ENCODE data around the gene PRKAR2B. TPM values are rescaled to one million over a fixed set of nuclear protein-coding genes. Genes with fewer than 3 reads are reported as not detected.
"Not testable (repeated sequence)": the region's sequence is repeated elsewhere in the genome, so short reads cannot be mapped to it uniquely, and the experiment has no call there.

The PRKAR2B gene
- total RNA-seq, 2 experiments from 2014 or later: 1.4 to 2.0 TPM

GRCh38 chr7:107049971-107050532 lies 5.5 kb downstream of the PRKAR2B start:
- no peak overlapping the region for H3K27ac Mint-ChIP-seq
- no peak overlapping the region for H3K4me3 Mint-ChIP-seq
- peaks cover 9% of the 10 kb centered on the region for H3K4me1 Mint-ChIP-seq
- peaks cover 2% of the 10 kb centered on the region for H3K36me3 Mint-ChIP-seq
- no peaks in the 10 kb centered on the region for H3K9me3 Mint-ChIP-seq
- peaks cover 38% of the 10 kb centered on the region for H3K27me3 Mint-ChIP-seq
- no peak for DNase-seq

DNA sequence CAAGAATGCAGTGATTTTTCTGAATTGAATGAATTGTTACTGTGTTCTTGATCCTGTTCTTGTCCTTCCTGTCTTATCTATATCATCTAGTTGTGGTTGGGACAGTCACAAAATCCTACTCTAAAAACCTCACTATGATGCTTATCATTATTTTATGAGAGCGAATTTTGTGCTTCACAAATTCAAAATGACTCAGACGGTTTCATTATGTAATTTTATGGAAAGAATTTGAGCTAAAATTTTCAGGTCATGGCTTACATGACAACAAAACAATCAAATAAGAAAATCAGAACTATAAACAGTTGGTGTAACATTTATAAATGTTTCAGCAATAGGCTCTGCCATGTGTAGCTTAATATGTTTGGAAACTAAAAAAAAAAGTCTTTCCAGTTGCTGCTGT lies 6.9 kb downstream of the PRKAR2B start:
- H3K27ac Mint-ChIP-seq: no peak overlapping the region
- peaks cover 24% of the 10 kb centered on the region for H3K27me3 Mint-ChIP-seq
- peaks cover 4% of the 10 kb centered on the region for H3K4me1 Mint-ChIP-seq
- DNase-seq: no peak
- no peaks in the 10 kb centered on the region for H3K9me3 Mint-ChIP-seq
- H3K4me3 Mint-ChIP-seq: no peak overlapping the region
- no peaks in the 10 kb centered on the region for H3K36me3 Mint-ChIP-seq

GRCh38 chr7:107054965-107055364 lies 10.5 kb downstream of the PRKAR2B start:
- H3K9me3 Mint-ChIP-seq, DNase-seq, H3K4me3 Mint-ChIP-seq, H3K27me3 Mint-ChIP-seq, H3K4me1 Mint-ChIP-seq, H3K36me3 Mint-ChIP-seq, H3K27ac Mint-ChIP-seq: not testable (repeated sequence)

DNA sequence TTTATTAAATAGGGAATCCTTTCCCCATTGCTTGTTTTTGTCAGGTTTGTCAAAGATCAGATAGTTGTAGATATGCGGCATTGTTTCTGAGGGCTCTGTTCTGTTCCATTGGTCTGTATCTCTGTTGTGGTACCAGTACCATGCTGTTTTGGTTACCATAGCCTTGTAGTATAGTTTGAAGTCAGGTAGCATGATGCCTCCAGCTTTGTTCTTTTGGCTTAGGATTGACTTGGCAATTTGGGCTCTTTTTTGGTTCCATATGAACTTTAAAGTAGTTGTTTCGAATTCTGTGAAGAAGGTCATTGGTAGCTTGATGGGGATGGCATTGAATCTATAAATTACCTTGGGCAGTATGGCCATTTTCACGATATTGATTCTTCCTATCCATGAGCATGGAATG lies 11.6 kb downstream of the PRKAR2B start:
- not testable (repeated sequence) for H3K4me1 Mint-ChIP-seq, H3K27me3 Mint-ChIP-seq, H3K36me3 Mint-ChIP-seq, DNase-seq, H3K9me3 Mint-ChIP-seq, H3K27ac Mint-ChIP-seq, H3K4me3 Mint-ChIP-seq

DNA sequence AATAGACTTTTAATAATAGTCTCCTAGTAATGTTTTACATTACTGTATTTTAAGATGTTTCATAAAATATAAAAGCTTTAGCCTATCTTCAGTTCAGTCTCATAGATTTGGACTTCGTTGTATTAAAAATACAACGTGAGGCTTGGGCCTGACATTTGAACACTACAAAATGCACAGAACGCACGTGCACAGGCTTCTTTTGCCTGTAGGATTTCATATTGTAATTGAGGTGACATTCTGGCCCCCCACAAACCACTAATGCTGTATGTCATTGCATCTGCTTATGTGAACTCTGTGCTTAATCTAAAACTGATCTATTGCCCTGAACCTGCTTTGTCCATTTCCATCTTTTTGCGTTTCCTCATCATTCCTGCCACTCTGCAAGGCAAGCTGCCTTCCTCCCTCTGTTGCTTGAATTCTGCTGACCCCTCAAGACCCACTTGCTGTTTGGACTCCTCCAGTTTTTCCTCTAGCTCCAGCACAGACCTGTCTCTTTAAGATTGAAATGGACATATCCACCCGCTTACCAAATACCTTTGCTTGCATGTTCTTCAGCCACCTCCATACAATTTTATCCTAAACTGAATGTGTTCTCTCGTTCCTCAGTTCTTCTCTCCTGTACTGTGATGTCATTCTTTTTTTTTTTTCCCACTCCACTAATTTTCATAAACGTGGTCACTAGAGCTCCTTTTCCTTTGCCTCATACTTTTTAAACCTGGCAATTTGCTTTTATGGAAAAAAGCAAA lies 12.4 kb downstream of the PRKAR2B start:
- no peaks in the 10 kb centered on the region for H3K36me3 Mint-ChIP-seq

DNA sequence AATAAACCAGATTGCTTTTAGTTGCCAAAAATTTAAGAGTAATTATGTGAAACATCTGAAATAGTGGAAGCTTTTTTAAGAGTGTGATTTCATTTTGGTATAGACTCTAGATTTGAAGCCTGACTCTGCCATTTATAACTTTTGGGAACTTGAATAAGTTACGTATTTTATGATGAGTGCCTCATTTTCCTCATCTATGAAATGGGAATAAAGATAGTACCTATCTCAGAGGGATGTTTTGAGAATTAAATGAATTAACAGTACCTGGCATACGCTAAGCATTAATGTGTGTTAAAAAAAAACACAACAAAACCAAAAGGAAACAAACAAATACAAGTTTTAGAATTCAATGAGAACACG lies 12.9 kb downstream of the PRKAR2B start:
- no peak for DNase-seq
- no peaks in the 10 kb centered on the region for H3K9me3 Mint-ChIP-seq

More for the DNA sequence above, 12.4 kb downstream of the PRKAR2B start:
- Mint-ChIP-seq H3K4me3 (no peak overlapping the region), H3K27me3 (peaks cover 8% of the 10 kb centered on the region), H3K4me1 (no peaks in the 10 kb centered on the region), H3K27ac (no peak overlapping the region), H3K9me3 (no peaks in the 10 kb centered on the region)
- no peak for DNase-seq

GRCh38 chr7:107059468-107059867 lies 15.0 kb downstream of the PRKAR2B start:
- peaks cover 16% of the 10 kb centered on the region for H3K27me3 Mint-ChIP-seq
- H3K9me3 Mint-ChIP-seq: no peaks in the 10 kb centered on the region
- no peaks in the 10 kb centered on the region for H3K36me3 Mint-ChIP-seq
- H3K4me3 Mint-ChIP-seq: no peak overlapping the region
- DNase-seq: no peak
- no peak overlapping the region for H3K27ac Mint-ChIP-seq
- no peaks in the 10 kb centered on the region for H3K4me1 Mint-ChIP-seq

More for the DNA sequence above, 12.9 kb downstream of the PRKAR2B start:
- no peaks in the 10 kb centered on the region for H3K36me3 Mint-ChIP-seq
- H3K27ac Mint-ChIP-seq: no peak overlapping the region
- no peak overlapping the region for H3K4me3 Mint-ChIP-seq
- no peaks in the 10 kb centered on the region for H3K4me1 Mint-ChIP-seq
- H3K27me3 Mint-ChIP-seq: peaks cover 10% of the 10 kb centered on the region

DNA sequence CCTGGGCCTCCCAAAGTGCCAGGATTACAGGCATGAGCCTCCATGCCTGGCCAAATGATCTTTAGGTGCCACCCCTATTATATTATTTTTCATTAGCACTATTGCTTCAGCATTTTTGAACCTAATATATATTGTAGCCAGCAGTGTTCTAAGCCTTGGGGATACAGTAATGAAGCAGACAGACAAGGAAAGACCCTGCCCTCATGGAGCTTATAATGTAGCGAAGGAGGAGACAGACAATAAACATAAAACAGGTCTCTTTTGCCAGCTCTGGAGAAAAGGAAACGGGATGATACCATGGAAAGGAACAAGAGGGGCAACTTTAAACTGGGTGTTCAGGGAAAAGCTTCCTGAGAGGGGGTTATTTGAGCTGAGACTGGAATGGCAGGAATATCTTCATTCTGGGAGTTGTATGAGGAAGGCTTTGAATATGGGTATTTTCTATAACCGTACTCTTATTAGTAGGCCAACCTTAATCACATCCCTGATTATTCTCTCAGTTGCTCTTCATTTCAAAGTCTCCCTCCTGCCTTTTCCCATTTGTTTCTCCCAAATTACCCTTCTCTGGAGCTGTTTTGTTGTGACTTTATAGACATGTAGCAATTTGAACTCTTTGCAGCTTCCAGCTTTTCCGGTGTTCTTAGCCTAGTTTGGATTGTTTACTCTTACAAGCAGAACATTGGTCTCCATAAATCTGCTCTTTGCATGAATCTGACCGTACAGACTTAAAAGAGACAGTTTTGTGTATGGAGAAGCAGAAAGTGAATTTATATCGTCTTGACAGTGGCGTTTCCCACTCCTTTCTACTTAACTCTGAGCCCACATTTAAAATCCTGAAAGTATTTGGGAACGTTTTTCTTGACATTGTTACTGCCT lies 19.0 kb downstream of the PRKAR2B start:
- no peak overlapping the region for H3K4me3 Mint-ChIP-seq
- no peaks in the 10 kb centered on the region for H3K9me3 Mint-ChIP-seq
- no peaks in the 10 kb centered on the region for H3K36me3 Mint-ChIP-seq
- no peak for DNase-seq
- peaks cover 16% of the 10 kb centered on the region for H3K27me3 Mint-ChIP-seq
- H3K4me1 Mint-ChIP-seq: no peaks in the 10 kb centered on the region
- H3K27ac Mint-ChIP-seq: no peak overlapping the region

DNA sequence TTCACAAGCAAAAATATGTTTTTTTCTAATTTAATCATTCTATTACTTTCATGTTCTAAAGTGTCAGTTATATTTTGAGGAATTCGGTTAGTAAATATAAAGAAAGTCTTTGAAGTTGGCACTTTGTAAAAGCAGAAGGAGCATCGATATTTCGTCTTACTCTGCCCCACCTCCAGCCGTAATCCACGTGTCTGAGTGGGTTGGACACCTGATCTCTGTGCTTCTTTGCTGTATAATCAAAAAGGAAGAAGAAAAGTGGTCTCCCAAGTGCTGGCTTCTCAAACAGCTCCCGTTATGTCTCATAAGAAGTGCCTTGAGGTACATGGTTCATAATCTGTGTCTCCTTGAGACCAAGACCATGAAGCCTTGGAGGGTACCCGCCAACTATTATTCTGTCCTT lies 19.8 kb downstream of the PRKAR2B start:
- no peak for DNase-seq
- Mint-ChIP-seq H3K9me3 (no peaks in the 10 kb centered on the region), H3K4me1 (peaks cover under 1% of the 10 kb centered on the region), H3K27me3 (peaks cover 16% of the 10 kb centered on the region), H3K36me3 (no peaks in the 10 kb centered on the region), H3K4me3 (no peak overlapping the region), H3K27ac (no peak overlapping the region)

- peaks cover 15% of the 10 kb centered on the region for H3K27me3 Mint-ChIP-seq
- no peak for DNase-seq
- H3K4me3 Mint-ChIP-seq: no peak overlapping the region
- H3K27ac Mint-ChIP-seq: no peak overlapping the region
- no peaks in the 10 kb centered on the region for H3K36me3 Mint-ChIP-seq
- peaks cover 3% of the 10 kb centered on the region for H3K4me1 Mint-ChIP-seq
- no peaks in the 10 kb centered on the region for H3K9me3 Mint-ChIP-seq
Observed at GRCh38 chr7:107065929-107066247, 21.4 kb downstream of the PRKAR2B start.

DNA sequence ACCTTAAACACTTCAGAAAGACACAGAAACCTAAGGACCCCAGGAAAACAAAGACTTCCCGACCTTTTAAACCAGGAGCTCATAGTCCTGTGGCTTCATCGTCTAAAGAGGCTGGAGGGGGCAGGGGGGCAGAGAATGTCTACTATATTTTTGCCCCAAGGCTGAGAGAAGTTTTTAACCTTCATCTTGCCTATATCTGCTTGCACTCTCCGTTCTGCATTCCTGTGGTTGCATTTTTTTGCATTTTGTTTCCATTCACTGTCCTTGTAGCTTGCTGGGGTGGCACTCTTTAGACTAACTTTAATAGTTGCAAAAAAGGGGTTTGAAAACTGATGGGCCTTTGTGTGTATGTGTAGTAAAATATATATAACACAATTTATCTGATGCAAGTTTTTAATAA lies 23.7 kb downstream of the PRKAR2B start:
- DNase-seq: no peak
- Mint-ChIP-seq H3K27me3 (peaks cover 4% of the 10 kb centered on the region), H3K9me3 (no peaks in the 10 kb centered on the region), H3K4me1 (peaks cover 3% of the 10 kb centered on the region), H3K36me3 (no peaks in the 10 kb centered on the region), H3K4me3 (no peak overlapping the region), H3K27ac (no peak overlapping the region)

- Mint-ChIP-seq H3K4me3 (no peak overlapping the region), H3K27me3 (no peaks in the 10 kb centered on the region), H3K4me1 (peaks cover 3% of the 10 kb centered on the region), H3K27ac (no peak overlapping the region), H3K9me3 (no peaks in the 10 kb centered on the region), H3K36me3 (no peaks in the 10 kb centered on the region)
- DNase-seq: no peak
Observed at GRCh38 chr7:107069457-107069856, 25.0 kb downstream of the PRKAR2B start.

DNA sequence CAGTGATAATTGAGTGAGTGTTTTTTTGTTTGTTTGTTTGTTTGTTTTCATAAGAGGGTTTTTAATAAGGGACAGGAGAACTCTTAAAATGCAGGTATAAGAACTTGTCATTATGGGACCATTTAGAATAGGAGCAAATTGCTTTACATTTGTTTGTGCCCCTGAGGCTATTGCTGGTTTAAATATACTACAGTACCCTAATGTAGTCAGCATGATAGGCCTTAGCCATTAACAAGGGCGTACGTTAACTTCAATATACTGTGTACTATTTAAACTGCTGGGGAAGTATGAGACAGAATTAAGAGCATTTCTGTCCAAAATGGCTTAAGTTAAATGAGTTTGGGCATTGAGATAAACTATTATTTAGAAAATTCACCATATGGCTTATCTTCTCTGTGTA lies 26.2 kb downstream of the PRKAR2B start:
- Mint-ChIP-seq H3K36me3 (no peaks in the 10 kb centered on the region), H3K4me1 (peaks cover 3% of the 10 kb centered on the region), H3K9me3 (no peaks in the 10 kb centered on the region), H3K27ac (no peak overlapping the region), H3K27me3 (no peaks in the 10 kb centered on the region), H3K4me3 (no peak overlapping the region)
- no peak for DNase-seq

DNA sequence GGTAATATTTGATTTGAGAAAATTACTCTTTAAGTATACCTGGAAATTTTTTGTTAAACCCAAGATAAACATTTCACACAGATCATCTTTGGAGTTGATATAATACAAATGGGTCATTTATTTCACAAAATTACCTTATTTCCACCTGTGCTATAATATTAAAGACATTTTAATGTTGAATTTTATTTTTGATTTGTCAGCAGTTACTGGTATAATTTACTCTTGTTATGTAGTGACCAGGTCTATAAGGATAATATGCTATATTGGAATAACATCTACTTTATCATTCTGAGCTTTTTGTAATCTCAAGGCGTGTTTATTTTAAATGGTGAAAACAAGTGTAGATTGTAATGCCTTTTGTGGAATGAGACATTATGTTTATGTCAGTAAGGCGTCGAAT lies 26.6 kb downstream of the PRKAR2B start:
- Mint-ChIP-seq H3K9me3 (no peaks in the 10 kb centered on the region), H3K36me3 (no peaks in the 10 kb centered on the region), H3K4me1 (peaks cover 3% of the 10 kb centered on the region), H3K27ac (no peak overlapping the region), H3K27me3 (no peaks in the 10 kb centered on the region), H3K4me3 (no peak overlapping the region)
- DNase-seq: no peak

DNA sequence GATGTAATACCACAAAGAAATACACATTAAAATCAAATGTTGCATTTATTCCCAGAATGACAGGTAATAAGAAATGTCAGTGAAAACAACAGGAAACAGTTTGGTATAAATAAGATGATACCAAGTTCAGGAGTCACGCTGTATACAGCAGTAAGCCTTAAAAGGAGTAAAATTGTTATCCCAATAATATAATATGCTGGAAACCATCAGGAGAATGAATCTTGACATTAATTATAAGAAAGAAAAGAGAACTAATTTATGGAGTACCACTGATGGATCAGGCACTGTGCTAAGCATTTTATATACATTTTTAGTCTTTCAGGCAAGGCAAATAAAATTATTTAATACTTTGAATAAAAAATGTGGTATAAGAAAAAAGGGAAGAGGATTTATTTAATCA lies 27.6 kb downstream of the PRKAR2B start:
- Mint-ChIP-seq H3K27ac (no peak overlapping the region), H3K4me1 (peaks cover 3% of the 10 kb centered on the region), H3K27me3 (no peaks in the 10 kb centered on the region), H3K9me3 (no peaks in the 10 kb centered on the region), H3K36me3 (no peaks in the 10 kb centered on the region), H3K4me3 (no peak overlapping the region)
- DNase-seq: no peak

Data from activated naive CD8-positive, alpha-beta T cell treated with anti-CD3 and anti-CD28 coated beads for 36 hours (primary cell).